Measurements from ENCODE around the gene SPPL2C.
A peak's percentile ranks its signal among the peaks of the same experiment; 100 is the strongest.
"Not testable (repeated sequence)": the region's sequence is repeated elsewhere in the genome, so short reads cannot be mapped to it uniquely, and the experiment has no call there.

Gene SPPL2C

GRCh38 chr17:45851022-45851421, 6.3 kb downstream of the SPPL2C start:
- DNase-seq, result no peak

- no peak for DNase-seq
Observed at GRCh38 chr17:45851464-45851863, 6.8 kb downstream of the SPPL2C start.

- no peak for DNase-seq
Observed at GRCh38 chr17:45851873-45852272, 7.2 kb downstream of the SPPL2C start.

- peak; percentile 77 for DNase-seq
Observed at GRCh38 chr17:45852535-45853297, 8.0 kb downstream of the SPPL2C start.

GRCh38 chr17:45854209-45854608, 9.5 kb downstream of the SPPL2C start:
- DNase-seq, result no peak

GRCh38 chr17:45855691-45856336, 11.1 kb downstream of the SPPL2C start:
- no peak for DNase-seq

- no peak for DNase-seq
Observed at GRCh38 chr17:45857977-45858708, 13.5 kb downstream of the SPPL2C start.

GRCh38 chr17:45861165-45861564, 16.5 kb downstream of the SPPL2C start:
- DNase-seq, result no peak

- DNase-seq, result not testable (repeated sequence)
Observed at GRCh38 chr17:45862127-45862526, 17.4 kb downstream of the SPPL2C start.

- no peak for DNase-seq
Observed at GRCh38 chr17:45863857-45864654, 19.4 kb downstream of the SPPL2C start.

GRCh38 chr17:45867171-45867570, 22.5 kb downstream of the SPPL2C start:
- DNase-seq, result no peak

GRCh38 chr17:45867702-45868101, 23.0 kb downstream of the SPPL2C start:
- no peak for DNase-seq

GRCh38 chr17:45868276-45868675, 23.6 kb downstream of the SPPL2C start:
- DNase-seq, result no peak

GRCh38 chr17:45869676-45870341, 25.1 kb downstream of the SPPL2C start:
- DNase-seq, result peak; percentile 25

GRCh38 chr17:45870342-45870974, 25.8 kb downstream of the SPPL2C start:
- DNase-seq, result no peak

- peak; percentile 26 for DNase-seq
Observed at GRCh38 chr17:45871718-45872117, 27.0 kb downstream of the SPPL2C start.

- peak; percentile 55 for DNase-seq
Observed at GRCh38 chr17:45873728-45874127, 29.0 kb downstream of the SPPL2C start.

- no peak for DNase-seq
Observed at GRCh38 chr17:45874151-45874550, 29.5 kb downstream of the SPPL2C start.

- no peak for DNase-seq
Observed at GRCh38 chr17:45876539-45876938, 31.9 kb downstream of the SPPL2C start.

GRCh38 chr17:45877467-45877866, 32.8 kb downstream of the SPPL2C start:
- DNase-seq, result no peak

- no peak for DNase-seq
Observed at GRCh38 chr17:45883063-45883462, 38.4 kb downstream of the SPPL2C start.

- DNase-seq, result no peak
Observed at GRCh38 chr17:45886852-45887251, 42.2 kb downstream of the SPPL2C start.

Measured in activated CD4-positive, alpha-beta T cell treated with anti-CD3 and anti-CD28 coated beads for 48 hours (primary cell).